Peyer's patch (tissue), 4 donors: Measurements from ENCODE around the gene PRCD. TPM values are rescaled to one million over a fixed set of nuclear protein-coding genes. Genes with fewer than 3 reads are reported as not detected.

Experiments
- DNase-seq, 3 donors: peaks; one replicate each; pipeline ENCODE4 v3.0.0-alpha.2; 2017 to 2019
- H3K27ac ChIP-seq, 4 donors: fragments of 200-600 bp; sonication (generic); one replicate each; pipeline ENCODE4 v1.5.1; 2016 to 2019
- H3K27me3 ChIP-seq, 2 donors: fragments of 200-600 bp; sonication (generic); one replicate each; pipeline ENCODE4 v1.5.1; 2019
- H3K36me3 ChIP-seq, 3 donors: fragments of 200-600 bp; sonication (generic); one replicate each; pipeline ENCODE4 v1.5.1; 2016 to 2019
- H3K4me1 ChIP-seq, 4 donors: fragments of 200-600 bp; sonication (generic); one replicate each; pipeline ENCODE4 v1.5.1; 2016 to 2019
- H3K4me3 ChIP-seq, 4 donors: fragments of 200-600 bp; sonication (generic); 1 replicate in 3 of 4; 2 replicates in 1 of 4; pipeline ENCODE4 v1.5.1; 2016 to 2019; ENCODE audit warnings: mild to moderate bottlenecking in 1 of 4
- H3K9me3 ChIP-seq, 4 donors: fragments of 200-600 bp; sonication (generic); one replicate each; pipeline ENCODE4 v1.5.1; 2016 to 2019; ENCODE audit warnings: mild to moderate bottlenecking in 1 of 4
- POLR2A ChIP-seq, 2 donors: fragments of 450-650 bp; IDR thresholded peaks; one replicate each; pipeline ENCODE4 v1.5.1; 2017; ENCODE audit warnings: antibody characterized with exemption in 2 of 2, mild to moderate bottlenecking in 2 of 2, moderate library complexity in 2 of 2
- total RNA-seq, 4 donors: library from RNA; depleted of rRNA; stranded (reverse); fragments of >200 nt; gene quantifications; one replicate each; pipeline ENCODE4 v1.1.0, GENCODE V29; 2016
- TF ChIP-seq, protein P1 (sequence below), 6 experiments: fragments of 450-650 bp in 4 of 6; fragments of 200-600 bp in 2 of 6; sonication (generic) in 1 of 6; IDR thresholded peaks; one replicate each; pipeline ENCODE4 v1.5.1; 2017 to 2019; ENCODE audit warnings: antibody characterized with exemption in 6 of 6, mild to moderate bottlenecking in 3 of 6, moderate library complexity in 1 of 6

The PRCD gene
- total RNA-seq, 4 donors from 2014 or later: 1.2 to 10.7 TPM; not detected in 2

DNA sequence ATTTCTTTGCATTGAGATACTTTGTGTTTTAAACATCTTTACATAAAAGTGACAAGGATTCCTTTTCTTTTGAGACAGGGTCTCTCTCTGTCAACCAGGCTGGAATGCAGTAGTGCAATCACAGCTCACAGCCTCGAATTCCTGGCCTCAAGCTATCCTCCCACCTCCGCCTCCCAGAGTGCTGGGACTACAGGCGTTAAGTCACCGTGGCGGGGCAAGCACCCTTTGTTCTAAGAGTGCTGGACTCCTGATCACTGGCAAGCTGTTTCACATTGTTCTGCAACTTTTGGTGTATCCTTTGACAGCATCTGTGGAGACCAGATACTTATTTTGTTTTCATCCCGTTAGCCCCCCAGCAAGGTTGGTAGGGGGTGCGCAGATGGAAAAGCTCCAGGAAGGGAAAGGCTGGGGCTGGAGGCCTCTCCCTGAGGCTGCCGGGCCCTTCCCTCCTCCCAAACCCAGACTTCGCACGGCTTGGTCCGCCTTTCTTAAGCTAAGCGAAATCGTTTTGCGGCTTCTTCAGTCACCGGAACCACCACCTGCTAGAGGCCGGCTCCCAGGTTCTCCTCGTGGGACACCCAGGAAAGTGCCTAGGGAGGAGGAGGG, 44.7 kb downstream of the PRCD start:
- DNase-seq: no peak
- Histone ChIP-seq H3K36me3 (no peaks in the 10 kb centered on the region), H3K4me1 (peaks cover 0 to 19% (median 7%) of the 10 kb centered on the region in 4 donors), H3K27me3 (no peaks in the 10 kb centered on the region), H3K4me3 (peak overlapping the region; percentile 29 to 62 (median 54)), H3K27ac (peak overlapping the region in 1 of 4 donors; percentile 42), H3K9me3 (no peaks in the 10 kb centered on the region)
- no peak for TF ChIP-seq POLR2A (IDR thresholded peaks at IDR 0.05)
- TF ChIP-seq, protein P1, sequence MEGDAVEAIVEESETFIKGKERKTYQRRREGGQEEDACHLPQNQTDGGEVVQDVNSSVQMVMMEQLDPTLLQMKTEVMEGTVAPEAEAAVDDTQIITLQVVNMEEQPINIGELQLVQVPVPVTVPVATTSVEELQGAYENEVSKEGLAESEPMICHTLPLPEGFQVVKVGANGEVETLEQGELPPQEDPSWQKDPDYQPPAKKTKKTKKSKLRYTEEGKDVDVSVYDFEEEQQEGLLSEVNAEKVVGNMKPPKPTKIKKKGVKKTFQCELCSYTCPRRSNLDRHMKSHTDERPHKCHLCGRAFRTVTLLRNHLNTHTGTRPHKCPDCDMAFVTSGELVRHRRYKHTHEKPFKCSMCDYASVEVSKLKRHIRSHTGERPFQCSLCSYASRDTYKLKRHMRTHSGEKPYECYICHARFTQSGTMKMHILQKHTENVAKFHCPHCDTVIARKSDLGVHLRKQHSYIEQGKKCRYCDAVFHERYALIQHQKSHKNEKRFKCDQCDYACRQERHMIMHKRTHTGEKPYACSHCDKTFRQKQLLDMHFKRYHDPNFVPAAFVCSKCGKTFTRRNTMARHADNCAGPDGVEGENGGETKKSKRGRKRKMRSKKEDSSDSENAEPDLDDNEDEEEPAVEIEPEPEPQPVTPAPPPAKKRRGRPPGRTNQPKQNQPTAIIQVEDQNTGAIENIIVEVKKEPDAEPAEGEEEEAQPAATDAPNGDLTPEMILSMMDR (IDR thresholded peaks at IDR 0.05): no peak

DNA sequence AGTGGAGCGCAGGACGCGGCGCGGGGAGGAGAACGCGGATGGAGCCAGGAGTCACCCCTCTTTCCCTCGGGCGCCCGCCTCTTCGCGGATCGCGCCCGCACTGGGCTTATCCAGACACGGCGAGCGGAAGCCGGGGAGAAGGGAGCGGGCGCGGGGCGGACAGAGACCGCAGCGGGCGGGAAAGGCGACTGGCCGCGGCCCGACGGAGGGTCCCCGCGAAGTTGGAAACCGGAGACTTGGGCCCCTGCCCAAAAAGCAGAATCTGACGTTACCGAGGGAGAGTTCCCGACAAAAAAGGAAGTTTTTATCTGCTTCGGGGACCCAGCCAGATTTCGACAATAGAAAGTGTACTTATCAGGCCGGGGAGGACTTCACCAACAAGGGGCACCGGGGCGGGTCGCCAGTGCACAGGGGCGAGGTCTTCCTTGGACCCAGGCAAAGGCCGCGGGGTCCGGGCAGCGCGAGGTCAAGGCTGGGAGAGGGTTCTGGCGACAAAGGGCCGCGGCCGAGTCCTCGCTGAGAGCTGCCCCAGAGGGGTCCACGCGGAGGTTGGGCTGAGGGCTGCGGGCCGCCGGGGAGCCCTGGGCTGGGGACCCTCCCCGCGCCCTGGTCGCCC, 45.3 kb downstream of the PRCD start:
- peak overlapping the region in 3 of 4 donors; percentile 5 to 42 (median 34) for H3K27ac ChIP-seq
- H3K9me3 ChIP-seq: no peaks in the 10 kb centered on the region
- H3K27me3 ChIP-seq: no peaks in the 10 kb centered on the region
- TF ChIP-seq POLR2A (IDR thresholded peaks at IDR 0.05): no peak
- TF ChIP-seq, protein P1 (IDR thresholded peaks at IDR 0.05): no peak
- peaks cover 0 to 19% (median 7%) of the 10 kb centered on the region in 4 donors for H3K4me1 ChIP-seq
- peak overlapping the region; percentile 29 to 62 (median 54) for H3K4me3 ChIP-seq
- no peaks in the 10 kb centered on the region for H3K36me3 ChIP-seq
- peak in 1 of 3 donors; percentile 63 for DNase-seq

DNA sequence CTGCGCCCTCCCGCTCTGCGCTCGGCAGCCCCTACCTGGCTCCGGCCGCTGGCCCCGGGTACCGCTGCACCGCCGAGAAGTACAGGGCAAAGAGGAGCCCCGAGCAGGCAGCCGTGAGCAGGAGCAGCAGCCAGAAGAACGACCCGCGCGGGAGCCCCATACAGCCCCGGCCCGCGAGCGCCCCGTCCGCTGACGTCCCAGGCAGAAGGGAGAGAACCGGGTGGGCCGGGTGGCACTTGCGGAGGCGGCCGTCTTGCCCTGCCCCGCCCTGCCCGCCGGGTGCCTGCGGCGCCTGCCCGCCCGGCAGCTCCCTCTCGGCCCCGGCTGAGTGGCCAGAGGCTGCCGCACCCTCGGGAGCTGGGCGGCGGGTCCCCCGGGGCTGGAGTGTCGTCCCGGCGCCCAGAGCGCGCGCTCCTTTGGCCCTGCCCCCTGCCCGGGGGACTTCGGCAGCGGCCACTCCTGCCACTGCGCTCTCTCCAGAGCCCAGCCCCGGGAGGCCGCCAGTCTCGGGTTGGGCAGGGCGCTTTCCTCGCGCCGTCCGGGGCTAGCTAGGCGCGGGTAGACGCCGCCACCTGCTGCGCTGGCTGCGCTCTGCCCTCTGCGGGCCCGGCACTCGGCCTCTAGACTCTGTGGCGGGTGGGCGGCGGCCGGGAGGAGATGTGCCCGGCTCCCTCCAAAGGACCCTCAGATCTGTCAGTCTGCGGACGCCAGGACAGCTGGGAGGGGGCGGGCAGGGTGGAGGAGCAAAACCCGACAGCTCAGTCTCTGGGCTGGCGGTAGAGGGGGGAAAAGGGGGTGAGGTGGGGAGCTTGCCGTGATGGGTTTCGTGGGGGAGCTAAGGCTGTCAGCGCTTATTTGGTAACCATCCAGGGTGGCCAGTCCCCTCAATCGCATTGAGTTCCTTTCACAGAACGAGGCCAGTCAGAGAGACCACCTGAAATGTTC, 46.1 kb downstream of the PRCD start, which contains the start of gene ST6GALNAC2:
Gene ST6GALNAC2, minus strand, starts transcription at position 212 of the 945 bp plus-strand sequence. Its CDS starts 52 bp downstream, at position 160.
- peak in 2 of 3 donors; percentile 68 to 77 for DNase-seq
- H3K27me3 ChIP-seq: no peaks in the 10 kb centered on the region
- H3K36me3 ChIP-seq: no peaks in the 10 kb centered on the region
- H3K27ac ChIP-seq: peak within 1 kb of the TSS in 3 of 4 donors; percentile 5 to 42 (median 34)
- TF ChIP-seq, protein P1 (IDR thresholded peaks at IDR 0.05): peak in 4 of 6 experiments; percentile 24 to 49 (median 33)
- no peak for TF ChIP-seq POLR2A (IDR thresholded peaks at IDR 0.05)
- peak within 1 kb of the TSS; percentile 29 to 62 (median 54) for H3K4me3 ChIP-seq
- no peaks in the 10 kb centered on the region for H3K9me3 ChIP-seq
- H3K4me1 ChIP-seq: peaks cover 0 to 19% (median 7%) of the 10 kb centered on the region in 4 donors

DNA sequence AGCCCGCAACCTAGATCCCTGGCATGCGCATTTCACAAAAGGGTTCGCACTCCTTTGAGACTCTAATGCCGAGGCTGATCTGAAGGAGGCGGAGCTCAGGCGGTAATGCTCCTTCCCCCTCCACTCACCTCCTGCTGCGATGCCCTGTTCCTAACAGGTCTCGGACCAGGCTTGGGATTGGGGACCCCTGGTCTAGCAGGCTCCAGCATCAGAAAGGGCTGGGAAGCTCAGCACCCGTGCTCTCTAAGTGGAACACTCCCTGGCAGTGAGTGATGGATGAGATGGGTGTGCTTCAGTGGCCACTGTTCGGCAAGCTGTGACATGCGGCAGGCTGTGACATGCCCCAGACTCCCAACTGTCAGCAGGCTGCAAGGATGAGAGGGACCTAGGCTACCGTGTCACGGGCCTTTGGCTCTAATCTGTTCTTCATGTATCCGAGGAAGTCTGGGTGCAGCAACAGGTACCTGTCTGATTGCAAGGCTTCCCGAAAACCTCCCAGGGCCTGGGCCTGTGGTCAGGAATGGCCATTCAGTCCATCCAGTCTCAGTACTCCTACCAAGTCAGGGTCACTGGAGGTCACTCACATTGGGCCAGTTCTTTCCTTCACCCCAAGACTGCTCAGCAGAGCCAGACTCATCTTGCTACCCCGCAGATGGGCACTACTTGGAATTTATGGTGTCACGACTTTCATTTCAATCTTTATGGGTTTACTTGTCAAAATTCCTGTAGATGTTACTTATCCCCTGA, 47.1 kb downstream of the PRCD start:
- no peak for DNase-seq
- peaks cover 0 to 19% (median 7%) of the 10 kb centered on the region in 4 donors for H3K4me1 ChIP-seq
- H3K4me3 ChIP-seq: no peak overlapping the region
- TF ChIP-seq, protein P1 (IDR thresholded peaks at IDR 0.05): no peak
- no peak for TF ChIP-seq POLR2A (IDR thresholded peaks at IDR 0.05)
- no peaks in the 10 kb centered on the region for H3K36me3 ChIP-seq
- no peak overlapping the region for H3K27ac ChIP-seq
- H3K9me3 ChIP-seq: no peaks in the 10 kb centered on the region
- no peaks in the 10 kb centered on the region for H3K27me3 ChIP-seq

DNA sequence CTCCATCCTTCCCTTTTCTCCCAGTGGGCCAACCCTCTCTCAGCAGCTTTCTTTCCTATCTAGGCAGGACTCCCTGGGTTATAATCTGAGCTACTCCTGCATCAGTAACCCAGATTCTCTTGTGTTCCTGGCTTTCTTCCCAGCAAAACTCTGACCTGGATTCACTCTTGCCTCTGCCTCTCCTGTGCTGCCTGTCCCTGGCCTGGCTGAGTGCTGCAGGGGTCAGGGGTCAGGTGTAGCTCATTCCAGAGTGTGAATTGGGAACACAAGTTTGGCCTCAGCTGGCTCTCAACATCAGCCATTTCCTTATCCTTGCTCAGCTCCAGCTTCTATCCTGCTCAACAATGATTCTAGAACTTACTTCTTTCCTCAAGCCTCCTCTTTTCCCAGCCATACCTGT, 48.3 kb downstream of the PRCD start:
- Histone ChIP-seq H3K4me1 (peaks cover 0 to 19% (median 7%) of the 10 kb centered on the region in 4 donors), H3K36me3 (no peaks in the 10 kb centered on the region), H3K27me3 (no peaks in the 10 kb centered on the region), H3K27ac (no peak overlapping the region), H3K9me3 (no peaks in the 10 kb centered on the region), H3K4me3 (no peak overlapping the region)
- TF ChIP-seq POLR2A (IDR thresholded peaks at IDR 0.05): no peak
- TF ChIP-seq, protein P1 (IDR thresholded peaks at IDR 0.05): no peak
- DNase-seq: no peak
